ENCODE measurements around the gene ZBTB7C.

ZBTB7C gene

GRCh38 chr18:48351216-48352050, 57.8 kb downstream of the ZBTB7C start:
- no peak for DNase-seq

- no peak for DNase-seq
Measured at GRCh38 chr18:48348739-48349138, 60.4 kb downstream of the ZBTB7C start.

- no peak for DNase-seq
Measured at GRCh38 chr18:48347756-48348326, 61.3 kb downstream of the ZBTB7C start.

- DNase-seq = no peak
Measured at GRCh38 chr18:48345596-48345995, 63.6 kb downstream of the ZBTB7C start.

- DNase-seq = no peak
Measured at GRCh38 chr18:48342581-48342980, 66.6 kb downstream of the ZBTB7C start.

GRCh38 chr18:48342125-48342524, 67.1 kb downstream of the ZBTB7C start:
- no peak for DNase-seq

GRCh38 chr18:48340560-48340959, 68.6 kb downstream of the ZBTB7C start:
- DNase-seq = no peak

- no peak for DNase-seq
Measured at GRCh38 chr18:48339692-48340091, 69.5 kb downstream of the ZBTB7C start.

- DNase-seq = no peak
Measured at GRCh38 chr18:48338915-48339314, 70.3 kb downstream of the ZBTB7C start.

GRCh38 chr18:48337053-48337452, 72.1 kb downstream of the ZBTB7C start:
- DNase-seq = no peak

- DNase-seq = no peak
Measured at GRCh38 chr18:48336332-48336731, 72.9 kb downstream of the ZBTB7C start.

- no peak for DNase-seq
Measured at GRCh38 chr18:48335829-48336228, 73.4 kb downstream of the ZBTB7C start.

- DNase-seq = no peak
Measured at GRCh38 chr18:48334845-48335244, 74.3 kb downstream of the ZBTB7C start.

GRCh38 chr18:48333563-48333962, 75.6 kb downstream of the ZBTB7C start:
- DNase-seq = no peak

GRCh38 chr18:48330016-48330991, 78.9 kb downstream of the ZBTB7C start:
- DNase-seq = peak in 1 of 2 experiments; percentile 17

- DNase-seq = no peak
Measured at GRCh38 chr18:48328473-48329210, 80.5 kb downstream of the ZBTB7C start.

GRCh38 chr18:48326901-48327675, 82.1 kb downstream of the ZBTB7C start:
- no peak for DNase-seq

GRCh38 chr18:48325115-48325665, 84.0 kb downstream of the ZBTB7C start:
- DNase-seq = no peak

GRCh38 chr18:48324651-48325050, 84.5 kb downstream of the ZBTB7C start:
- DNase-seq = no peak

GRCh38 chr18:48323151-48323550, 86.0 kb downstream of the ZBTB7C start:
- DNase-seq = no peak

- no peak for DNase-seq
Measured at GRCh38 chr18:48321536-48321935, 87.6 kb downstream of the ZBTB7C start.
